SK-N-SH treated with all-trans-retinoic acid at 6 μM for 48 hours (cell line): ENCODE results near the gene LAMA3.

Experiments used
- CSRNP3 ChIP-seq: fragments of 250-450 bp; sonication (Bioruptor Pico); IDR thresholded peaks from 2 replicates; pipeline ENCODE4 v1.5.1; 2021; ENCODE audit warnings: mild to moderate bottlenecking, moderate library complexity
- ISL1 ChIP-seq: fragments of 250-450 bp; sonication (Bioruptor Pico); IDR thresholded peaks from 2 replicates; pipeline ENCODE4 v2.1.2; 2022; ENCODE audit warnings: mild to moderate bottlenecking, moderate library complexity
- SNAI2 ChIP-seq: fragments of 250-450 bp; sonication (Bioruptor Pico); IDR thresholded peaks from 2 replicates; pipeline ENCODE4 v1.5.0; 2020; ENCODE audit warnings: mild to moderate bottlenecking, moderate library complexity
- ZFP3 ChIP-seq: fragments of 250-450 bp; sonication (Bioruptor Pico); IDR thresholded peaks from 2 replicates; pipeline ENCODE4 v1.5.0; 2020; ENCODE audit warnings: mild to moderate bottlenecking, moderate library complexity
- ZNF565 ChIP-seq: fragments of 450-650 bp; formaldehyde crosslinking; conservative IDR thresholded peaks from 2 replicates; pipeline ENCODE4 v1.5.0; 2020; ENCODE audit warnings: low read depth, mild to moderate bottlenecking, moderate library complexity
- ZNF70 ChIP-seq: fragments of 450-650 bp; formaldehyde crosslinking; IDR thresholded peaks from 2 replicates; pipeline ENCODE4 v1.5.0; 2020; ENCODE audit warnings: mild to moderate bottlenecking, moderate library complexity

DNA sequence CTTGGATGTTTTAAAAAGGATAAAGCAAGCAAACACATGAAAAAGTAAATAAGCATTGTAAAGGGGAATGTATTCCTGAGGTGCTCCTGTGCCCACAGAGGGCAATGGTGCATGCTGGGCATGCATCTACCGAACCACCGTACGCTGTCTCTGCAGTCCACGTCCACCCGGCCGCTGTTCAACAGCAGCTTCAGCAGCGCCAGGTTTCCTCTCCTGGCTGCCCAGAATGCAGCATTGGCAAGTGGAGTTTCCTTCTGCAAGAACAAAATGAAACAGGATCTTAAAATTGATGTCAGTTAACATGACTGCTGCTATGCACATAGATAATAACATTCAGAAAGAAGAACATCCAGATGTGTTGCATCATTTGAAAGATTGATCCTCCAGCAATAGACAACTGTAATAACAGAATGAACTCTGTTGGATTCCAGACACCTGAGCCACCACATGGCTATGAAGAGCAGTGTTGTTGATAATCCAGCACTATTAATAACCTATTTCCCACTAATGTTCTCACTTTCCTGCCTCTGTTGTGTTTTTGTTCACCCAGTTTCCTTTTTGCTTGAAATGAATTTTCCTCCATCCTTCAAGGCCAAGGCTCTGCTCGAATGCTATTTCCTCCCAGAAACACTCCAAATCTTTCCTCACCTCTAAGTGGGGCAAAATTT is 40.2 kb upstream of the LAMA3 start:
- no peak for TF ChIP-seq ISL1
- no peak for TF ChIP-seq ZNF565 (CRISPR knock-in tag)
- TF ChIP-seq SNAI2 (CRISPR knock-in tag), result no peak
- TF ChIP-seq ZFP3, result no peak
- no peak for TF ChIP-seq ZNF70
- TF ChIP-seq CSRNP3 (CRISPR knock-in tag), result no peak
